ENCODE data around the gene SKA1. TPM values are rescaled to one million over a fixed set of nuclear protein-coding genes. Genes with fewer than 3 reads are reported as not detected.
"Not testable (repeated sequence)": the region's sequence is repeated elsewhere in the genome, so short reads cannot be mapped to it uniquely, and the experiment has no call there.

SKA1 gene
- total RNA-seq, 2 experiments from 2014 or later, result 36.1 to 36.3 TPM

GRCh38 chr18:50396005-50396660 is 21.3 kb downstream of the SKA1 start:
- no peaks in the 10 kb centered on the region for H3K9me3 Mint-ChIP-seq
- intact Hi-C loops (cut with micrococcal nuclease), result no loop called here
- no peak overlapping the region for H3K4me3 Mint-ChIP-seq
- H3K27ac Mint-ChIP-seq, result no peak overlapping the region
- peaks cover 26% of the 10 kb centered on the region for H3K27me3 Mint-ChIP-seq (ENCODE audit: low read depth)
- peaks cover 20% of the 10 kb centered on the region for H3K36me3 Mint-ChIP-seq (ENCODE audit: low read depth)
- peaks cover 7% of the 10 kb centered on the region for H3K4me1 Mint-ChIP-seq (ENCODE audit: low read depth)
- no peak for DNase-seq
- CTCF ChIA-PET, result no interaction called here

- Mint-ChIP-seq H3K27me3 (ENCODE audit: low read depth) (peaks cover 32% of the 10 kb centered on the region), H3K27ac (no peak overlapping the region), H3K4me1 (ENCODE audit: low read depth) (peaks cover 7% of the 10 kb centered on the region), H3K36me3 (ENCODE audit: low read depth) (peaks cover 17% of the 10 kb centered on the region), H3K9me3 (no peaks in the 10 kb centered on the region), H3K4me3 (no peak overlapping the region)
- no peak for DNase-seq
- intact Hi-C loops (cut with micrococcal nuclease), result no loop called here
- CTCF ChIA-PET, result no interaction called here
Observed at GRCh38 chr18:50397023-50397422, 22.2 kb downstream of the SKA1 start.

GRCh38 chr18:50398099-50398498 is 23.3 kb downstream of the SKA1 start:
- CTCF ChIA-PET, result no interaction called here
- intact Hi-C loops (cut with micrococcal nuclease), result no loop called here

GRCh38 chr18:50398947-50399346 is 24.1 kb downstream of the SKA1 start:
- Mint-ChIP-seq H3K4me1 (ENCODE audit: low read depth) (peaks cover 7% of the 10 kb centered on the region), H3K27ac (no peak overlapping the region), H3K27me3 (ENCODE audit: low read depth) (peaks cover 51% of the 10 kb centered on the region), H3K4me3 (no peak overlapping the region), H3K36me3 (ENCODE audit: low read depth) (peaks cover 10% of the 10 kb centered on the region), H3K9me3 (no peaks in the 10 kb centered on the region)
- CTCF ChIA-PET, result no interaction called here
- DNase-seq, result no peak
- intact Hi-C loops (cut with micrococcal nuclease), result no loop called here

More at GRCh38 chr18:50398099-50398498, 23.3 kb downstream of the SKA1 start:
- DNase-seq, result no peak
- Mint-ChIP-seq H3K27me3 (ENCODE audit: low read depth) (peaks cover 42% of the 10 kb centered on the region), H3K36me3 (ENCODE audit: low read depth) (peaks cover 13% of the 10 kb centered on the region), H3K9me3 (no peaks in the 10 kb centered on the region), H3K4me1 (ENCODE audit: low read depth) (peaks cover 7% of the 10 kb centered on the region), H3K27ac (no peak overlapping the region), H3K4me3 (no peak overlapping the region)

- DNase-seq, result no peak
- H3K27ac Mint-ChIP-seq, result no peak overlapping the region
- peaks cover 6% of the 10 kb centered on the region for H3K36me3 Mint-ChIP-seq (ENCODE audit: low read depth)
- intact Hi-C loops (cut with micrococcal nuclease), result no loop called here
- H3K9me3 Mint-ChIP-seq, result no peaks in the 10 kb centered on the region
- CTCF ChIA-PET, result no interaction called here
- H3K27me3 Mint-ChIP-seq (ENCODE audit: low read depth), result peaks cover 56% of the 10 kb centered on the region
- H3K4me1 Mint-ChIP-seq (ENCODE audit: low read depth), result peaks cover 7% of the 10 kb centered on the region
- no peak overlapping the region for H3K4me3 Mint-ChIP-seq
Observed at GRCh38 chr18:50399582-50399981, 24.7 kb downstream of the SKA1 start.

- DNase-seq; H3K4me1 Mint-ChIP-seq (ENCODE audit: low read depth); H3K4me3 Mint-ChIP-seq; H3K36me3 Mint-ChIP-seq (ENCODE audit: low read depth); H3K9me3 Mint-ChIP-seq; intact Hi-C loops (cut with micrococcal nuclease); H3K27ac Mint-ChIP-seq: not testable (repeated sequence)
- CTCF ChIA-PET, result interaction anchor here (1.1 kb wide), 1 partner anchor 19 kb away, joined by 3 read pairs; no protein-coding TSS in a partner anchor
- peaks cover 61% of the 10 kb centered on the region for H3K27me3 Mint-ChIP-seq (ENCODE audit: low read depth)
Observed at GRCh38 chr18:50400438-50400837, 25.6 kb downstream of the SKA1 start.

- CTCF ChIA-PET, result no interaction called here
- Mint-ChIP-seq H3K4me3 (no peak overlapping the region), H3K36me3 (ENCODE audit: low read depth) (no peaks in the 10 kb centered on the region), H3K27ac (no peak overlapping the region), H3K9me3 (no peaks in the 10 kb centered on the region), H3K27me3 (ENCODE audit: low read depth) (peaks cover 61% of the 10 kb centered on the region), H3K4me1 (ENCODE audit: low read depth) (peaks cover 7% of the 10 kb centered on the region)
- intact Hi-C loops (cut with micrococcal nuclease), result no loop called here
- no peak for DNase-seq
Observed at GRCh38 chr18:50401295-50401694, 26.4 kb downstream of the SKA1 start.

GRCh38 chr18:50401888-50402287 is 27.0 kb downstream of the SKA1 start:
- CTCF ChIA-PET, result no interaction called here
- no peaks in the 10 kb centered on the region for H3K9me3 Mint-ChIP-seq
- no peak overlapping the region for H3K4me3 Mint-ChIP-seq
- DNase-seq, result peak; percentile 21
- H3K4me1 Mint-ChIP-seq (ENCODE audit: low read depth), result peaks cover 7% of the 10 kb centered on the region
- H3K27ac Mint-ChIP-seq, result no peak overlapping the region
- no peaks in the 10 kb centered on the region for H3K36me3 Mint-ChIP-seq (ENCODE audit: low read depth)
- peaks cover 61% of the 10 kb centered on the region for H3K27me3 Mint-ChIP-seq (ENCODE audit: low read depth)
- intact Hi-C loops (cut with micrococcal nuclease), result no loop called here

DNA sequence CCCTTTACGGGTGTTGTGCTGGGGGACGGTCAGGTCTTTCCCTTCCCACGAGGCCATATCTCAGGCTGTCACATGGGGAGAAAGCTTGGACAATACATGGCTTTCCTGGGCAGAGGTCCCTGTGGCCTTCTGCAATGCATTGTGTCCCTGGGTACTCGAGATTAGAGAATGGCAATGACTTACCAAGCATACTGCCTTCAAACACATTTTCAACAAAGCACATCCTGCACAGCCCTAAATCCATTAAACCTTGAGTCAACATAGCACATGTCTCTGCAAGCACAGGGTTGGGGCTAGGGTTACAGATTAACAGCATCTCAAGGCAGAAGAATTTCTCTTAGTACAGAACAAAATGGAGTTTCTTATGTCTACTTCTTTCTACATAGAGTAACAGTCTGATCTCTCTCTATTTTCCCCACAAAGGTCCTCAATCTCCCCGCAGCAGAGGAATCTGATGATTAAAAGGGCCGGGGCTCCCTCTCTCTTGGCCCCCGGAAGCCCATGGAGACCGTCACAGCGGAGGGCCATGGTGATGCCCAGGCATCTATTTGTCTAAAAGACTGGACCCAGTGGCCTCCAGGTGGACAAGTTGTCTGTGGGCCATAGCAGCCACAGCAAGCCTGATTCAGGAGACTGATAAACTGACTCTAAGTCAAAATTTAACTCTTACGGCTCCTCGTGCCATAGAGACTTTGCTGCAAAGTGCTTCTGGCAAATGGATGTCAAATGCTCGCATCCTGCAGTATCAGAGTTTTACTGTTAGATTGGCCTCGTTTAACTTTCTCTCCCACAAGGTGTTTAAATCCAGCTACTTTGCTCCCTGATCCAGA is 30.1 kb downstream of the SKA1 start:
- DNase-seq; H3K27ac Mint-ChIP-seq; H3K4me1 Mint-ChIP-seq (ENCODE audit: low read depth); H3K36me3 Mint-ChIP-seq (ENCODE audit: low read depth); CTCF ChIA-PET; H3K4me3 Mint-ChIP-seq; intact Hi-C loops (cut with micrococcal nuclease); H3K9me3 Mint-ChIP-seq: not testable (repeated sequence)
- peaks cover 52% of the 10 kb centered on the region for H3K27me3 Mint-ChIP-seq (ENCODE audit: low read depth)

GRCh38 chr18:50405582-50406271 is 30.9 kb downstream of the SKA1 start:
- intact Hi-C loops (cut with micrococcal nuclease), result no loop called here

DNA sequence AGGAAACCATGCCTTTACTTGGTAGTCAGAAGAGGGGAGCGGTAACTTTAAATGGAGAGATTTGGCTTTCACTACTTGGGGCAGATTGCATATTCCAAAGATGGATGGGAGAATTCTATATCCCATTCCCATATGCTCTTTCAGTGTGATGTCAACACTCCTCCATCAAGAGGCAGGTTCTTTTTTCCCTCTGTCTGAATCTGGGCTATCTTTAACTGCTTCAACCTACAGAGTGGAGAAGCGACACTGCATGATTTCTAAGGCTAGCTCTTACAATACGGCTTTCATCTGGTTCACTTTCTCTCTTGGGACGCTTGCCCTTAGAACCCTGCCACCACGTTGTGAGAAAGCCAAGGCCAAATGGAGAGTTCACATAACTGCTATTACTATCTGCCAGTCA is 34.4 kb downstream of the SKA1 start:
- DNase-seq, result no peak
- intact Hi-C loops (cut with micrococcal nuclease), result no loop called here
- CTCF ChIA-PET, result no interaction called here
- H3K36me3 Mint-ChIP-seq (ENCODE audit: low read depth), result no peaks in the 10 kb centered on the region
- H3K27me3 Mint-ChIP-seq (ENCODE audit: low read depth), result peaks cover 17% of the 10 kb centered on the region
- H3K9me3 Mint-ChIP-seq, result no peaks in the 10 kb centered on the region
- no peak overlapping the region for H3K4me3 Mint-ChIP-seq
- H3K4me1 Mint-ChIP-seq (ENCODE audit: low read depth), result no peaks in the 10 kb centered on the region
- no peak overlapping the region for H3K27ac Mint-ChIP-seq

More at GRCh38 chr18:50405582-50406271, 30.9 kb downstream of the SKA1 start:
- peaks cover 47% of the 10 kb centered on the region for H3K27me3 Mint-ChIP-seq (ENCODE audit: low read depth)
- H3K27ac Mint-ChIP-seq, result no peak overlapping the region
- no peak overlapping the region for H3K4me3 Mint-ChIP-seq
- H3K9me3 Mint-ChIP-seq, result no peaks in the 10 kb centered on the region
- no peaks in the 10 kb centered on the region for H3K4me1 Mint-ChIP-seq (ENCODE audit: low read depth)
- no peaks in the 10 kb centered on the region for H3K36me3 Mint-ChIP-seq (ENCODE audit: low read depth)
- CTCF ChIA-PET, result no interaction called here
- no peak for DNase-seq

- intact Hi-C loops (cut with micrococcal nuclease), result no loop called here
- no peak overlapping the region for H3K4me3 Mint-ChIP-seq
- DNase-seq, result no peak
- H3K9me3 Mint-ChIP-seq, result no peaks in the 10 kb centered on the region
- CTCF ChIA-PET, result no interaction called here
- H3K36me3 Mint-ChIP-seq (ENCODE audit: low read depth), result no peaks in the 10 kb centered on the region
- H3K27ac Mint-ChIP-seq, result no peak overlapping the region
- H3K27me3 Mint-ChIP-seq (ENCODE audit: low read depth), result peaks cover 11% of the 10 kb centered on the region
- no peaks in the 10 kb centered on the region for H3K4me1 Mint-ChIP-seq (ENCODE audit: low read depth)
Observed at GRCh38 chr18:50410008-50410407, 35.2 kb downstream of the SKA1 start.
